ENCODE measurements around the gene EHF. TPM values are rescaled to one million over a fixed set of nuclear protein-coding genes. Genes with fewer than 3 reads are reported as not detected.

Gene EHF
- total and polyA plus RNA-seq, 9 of the 15 experiments (the other 6 are each of a cell fraction or from before 2014, with no cell fraction given), result 0.04 to 0.54 (median 0.37) TPM

DNA sequence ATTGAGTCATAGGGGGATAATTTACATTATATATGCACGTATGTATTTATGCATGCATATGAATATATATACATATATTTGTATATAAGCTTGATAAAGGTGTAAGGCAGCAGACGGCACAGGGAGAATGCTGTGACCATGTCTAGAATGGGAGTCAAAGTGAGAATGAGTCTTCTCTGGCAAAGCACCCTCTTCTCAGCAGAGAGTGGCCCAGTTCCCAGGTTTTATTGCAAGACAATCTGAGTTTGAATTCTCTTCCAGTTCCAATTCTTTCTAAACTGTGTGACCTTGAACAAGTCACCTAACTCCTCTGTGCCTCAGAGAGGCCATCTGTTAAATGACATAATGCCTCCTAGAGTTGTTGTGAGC is 13.8 kb downstream of the EHF start:
- no peak for TF ChIP-seq ZNF644 (tag; IDR thresholded peaks at IDR 0.05; ENCODE audit: low read depth)
- TF ChIP-seq ZNF3 (CRISPR knock-in tag; IDR thresholded peaks at IDR 0.05), result no peak
- TF ChIP-seq ZFP36 (IDR thresholded peaks at IDR 0.05; ENCODE audit: low read depth, low read length, partially characterized antibody), result peak; percentile 42
- TF ChIP-seq SETDB1 (IDR thresholded peaks at IDR 0.05; ENCODE audit: low read length), result no peak
- no peak for TF ChIP-seq NUFIP1 (IDR thresholded peaks at IDR 0.05; ENCODE audit: partially characterized antibody)
- TF ChIP-seq ZNF75A (CRISPR knock-in tag; IDR thresholded peaks at IDR 0.05), result no peak
- TF ChIP-seq MCM7 (IDR thresholded peaks at IDR 0.05), result no peak
- peak; percentile 51 for TF ChIP-seq RBM25 (IDR thresholded peaks at IDR 0.05; ENCODE audit: low read depth, low read length, severe bottlenecking)
- no peak for TF ChIP-seq ZBTB2 (IDR thresholded peaks at IDR 0.05)
- TF ChIP-seq, protein P1, sequence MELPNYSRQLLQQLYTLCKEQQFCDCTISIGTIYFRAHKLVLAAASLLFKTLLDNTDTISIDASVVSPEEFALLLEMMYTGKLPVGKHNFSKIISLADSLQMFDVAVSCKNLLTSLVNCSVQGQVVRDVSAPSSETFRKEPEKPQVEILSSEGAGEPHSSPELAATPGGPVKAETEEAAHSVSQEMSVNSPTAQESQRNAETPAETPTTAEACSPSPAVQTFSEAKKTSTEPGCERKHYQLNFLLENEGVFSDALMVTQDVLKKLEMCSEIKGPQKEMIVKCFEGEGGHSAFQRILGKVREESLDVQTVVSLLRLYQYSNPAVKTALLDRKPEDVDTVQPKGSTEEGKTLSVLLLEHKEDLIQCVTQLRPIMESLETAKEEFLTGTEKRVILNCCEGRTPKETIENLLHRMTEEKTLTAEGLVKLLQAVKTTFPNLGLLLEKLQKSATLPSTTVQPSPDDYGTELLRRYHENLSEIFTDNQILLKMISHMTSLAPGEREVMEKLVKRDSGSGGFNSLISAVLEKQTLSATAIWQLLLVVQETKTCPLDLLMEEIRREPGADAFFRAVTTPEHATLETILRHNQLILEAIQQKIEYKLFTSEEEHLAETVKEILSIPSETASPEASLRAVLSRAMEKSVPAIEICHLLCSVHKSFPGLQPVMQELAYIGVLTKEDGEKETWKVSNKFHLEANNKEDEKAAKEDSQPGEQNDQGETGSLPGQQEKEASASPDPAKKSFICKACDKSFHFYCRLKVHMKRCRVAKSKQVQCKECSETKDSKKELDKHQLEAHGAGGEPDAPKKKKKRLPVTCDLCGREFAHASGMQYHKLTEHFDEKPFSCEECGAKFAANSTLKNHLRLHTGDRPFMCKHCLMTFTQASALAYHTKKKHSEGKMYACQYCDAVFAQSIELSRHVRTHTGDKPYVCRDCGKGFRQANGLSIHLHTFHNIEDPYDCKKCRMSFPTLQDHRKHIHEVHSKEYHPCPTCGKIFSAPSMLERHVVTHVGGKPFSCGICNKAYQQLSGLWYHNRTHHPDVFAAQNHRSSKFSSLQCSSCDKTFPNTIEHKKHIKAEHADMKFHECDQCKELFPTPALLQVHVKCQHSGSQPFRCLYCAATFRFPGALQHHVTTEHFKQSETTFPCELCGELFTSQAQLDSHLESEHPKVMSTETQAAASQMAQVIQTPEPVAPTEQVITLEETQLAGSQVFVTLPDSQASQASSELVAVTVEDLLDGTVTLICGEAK (IDR thresholded peaks at IDR 0.05), result peak; percentile 0; the same call in 1 of the 2 replicates
- TF ChIP-seq, protein P1 (CRISPR knock-in tag; IDR thresholded peaks at IDR 0.05), result no peak
- WGBS (ENCODE audit: insufficient coverage, low coverage, missing lambda C conversion rate), result 54% methylated on average over 2 of the region's 2 CpGs
- no peak for ATAC-seq
- H3K27ac ChIP-seq (ENCODE audit: extremely low read depth, low read depth, low read length), result no peak overlapping the region
- H3K36me3 ChIP-seq (ENCODE audit: control insufficient read depth, insufficient read depth, low read length), result no peaks in the 10 kb centered on the region
- POLR2A ChIA-PET, result interaction anchor here (1.2 kb wide), 1 partner anchor 9 kb away, joined by 3 read pairs; no protein-coding TSS in a partner anchor
- H3K27me3 ChIP-seq (ENCODE audit: control insufficient read depth in 2 of 2, insufficient read depth in 2 of 2, low read length in 2 of 2), result no peaks in the 10 kb centered on the region
- DNase-seq (ENCODE audit: extremely low read depth in 1 of 4, low spot score in 3 of 4), result no peak
- no peaks in the 10 kb centered on the region for H4K20me1 ChIP-seq (replicated peaks; ENCODE audit: control insufficient read depth, insufficient read depth, low read length)
- H3K4me2 ChIP-seq (ENCODE audit: insufficient read depth, low read length), result no peak overlapping the region
- in situ Hi-C loops (cut with MboI), result no loop called here
- H3K9me3 ChIP-seq (replicated peaks; ENCODE audit: control insufficient read depth, insufficient read depth, low read depth, low read length), result no peaks in the 10 kb centered on the region
- H3K79me2 ChIP-seq (ENCODE audit: control insufficient read depth, insufficient read depth, low read length), result no peaks in the 10 kb centered on the region
- CTCF ChIA-PET (ENCODE audit: low intra/inter-chr PET ratio), result no interaction called here
- H3K9me1 ChIP-seq (ENCODE audit: control insufficient read depth, insufficient read depth, low read length), result no peaks in the 10 kb centered on the region
- intact Hi-C loops (cut with micrococcal nuclease), result no loop called here
- no TSS peak for BruUV-seq (replicated peaks)
- H2AFZ ChIP-seq (ENCODE audit: low read depth, low read length), result no peak overlapping the region; the same call in 1 of the 2 replicates
- peaks cover 4 to 7% of the 10 kb centered on the region in 2 experiments; a peak in 4 of 5 replicates for H3K4me1 ChIP-seq (replicated peaks in 1 of 2; ENCODE audit: control insufficient read depth in 2 of 2, insufficient read depth in 2 of 2, low read length in 2 of 2)
- H3K9ac ChIP-seq (ENCODE audit: insufficient read depth in 1 of 2, low read depth in 2 of 2, low read length in 2 of 2), result no peak overlapping the region
- no peak for FAIRE-seq
- no peak overlapping the region for H3K4me3 ChIP-seq

Measured in K562 (cell line).